HL-60/S4 treated with phorbol 12-myristate 13-acetate at 8.2 ng/mL for 4 days and 3 days (cell line): ENCODE measurements around the gene ATP10A.
"Not testable (repeated sequence)": the region's sequence is repeated elsewhere in the genome, so short reads cannot be mapped to it uniquely, and the experiment has no call there.

ENCODE experiments used
- in situ Hi-C: fragments of 300-500 bp; cut with MboI; formaldehyde crosslinking; loops from 2 replicates; pipeline ENCODE4 v1.15.0; 2022; ENCODE audit warnings: low sequenced_read_pairs

The ATP10A gene

DNA sequence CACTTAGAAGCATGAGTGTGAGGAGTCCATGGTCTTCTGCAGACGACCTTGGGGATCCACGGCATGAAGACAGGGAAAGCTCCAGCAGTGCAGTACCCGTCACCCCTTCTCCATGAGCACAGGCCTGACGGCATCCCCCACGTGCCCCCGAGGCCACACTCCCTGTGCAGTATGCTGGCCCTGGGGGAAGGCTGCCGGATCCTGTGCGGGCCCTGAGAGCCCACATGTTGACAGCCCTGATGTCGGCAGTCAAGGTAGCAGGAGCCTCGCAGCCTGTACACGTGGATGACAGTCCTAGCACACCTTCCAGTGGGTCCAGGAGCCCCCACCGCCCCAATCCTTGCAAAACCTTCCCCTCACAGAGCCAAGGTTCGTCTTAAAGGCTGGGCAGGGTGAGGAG, 195.3 kb downstream of the ATP10A start:
- in situ Hi-C loops = no loop called here

DNA sequence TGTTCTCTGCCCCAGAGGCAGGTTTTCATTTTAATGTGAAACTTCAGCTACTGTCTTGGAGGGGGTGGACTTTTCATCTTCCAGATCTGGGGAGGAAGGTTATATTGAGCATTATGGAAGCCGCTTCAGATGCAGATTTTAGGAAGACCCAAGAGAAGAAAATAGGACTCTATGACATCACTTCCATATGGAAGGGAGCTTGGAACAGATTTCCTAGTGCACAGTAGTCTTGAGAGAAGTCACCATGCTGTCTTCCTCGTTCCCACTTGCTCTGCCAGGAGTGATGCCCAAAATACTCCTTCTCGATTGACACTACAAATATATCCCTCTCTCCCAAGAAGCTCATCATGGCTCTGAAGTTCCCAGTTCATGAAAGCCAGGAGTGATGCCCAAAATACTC, 197.2 kb downstream of the ATP10A start:
- in situ Hi-C loops = no loop called here

DNA sequence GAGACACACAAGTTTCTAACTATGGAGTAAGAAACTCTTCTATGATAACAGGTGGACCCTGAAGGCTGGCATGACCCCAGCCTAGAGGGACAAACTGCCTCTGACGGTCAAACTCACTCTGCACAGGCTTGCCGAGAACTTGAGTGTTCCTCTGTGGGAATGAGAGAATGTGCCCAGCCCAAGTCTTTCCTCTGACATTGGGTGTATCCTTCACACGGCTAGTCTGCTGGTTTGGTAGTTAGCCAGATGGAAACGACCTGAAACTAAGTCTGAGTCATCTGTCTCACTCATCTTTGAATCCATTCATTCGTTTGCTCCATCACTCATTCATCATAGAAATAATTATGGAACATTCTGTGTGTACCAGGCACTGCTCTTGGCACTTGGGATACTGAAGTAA, 198.4 kb downstream of the ATP10A start:
- in situ Hi-C loops = no loop called here

DNA sequence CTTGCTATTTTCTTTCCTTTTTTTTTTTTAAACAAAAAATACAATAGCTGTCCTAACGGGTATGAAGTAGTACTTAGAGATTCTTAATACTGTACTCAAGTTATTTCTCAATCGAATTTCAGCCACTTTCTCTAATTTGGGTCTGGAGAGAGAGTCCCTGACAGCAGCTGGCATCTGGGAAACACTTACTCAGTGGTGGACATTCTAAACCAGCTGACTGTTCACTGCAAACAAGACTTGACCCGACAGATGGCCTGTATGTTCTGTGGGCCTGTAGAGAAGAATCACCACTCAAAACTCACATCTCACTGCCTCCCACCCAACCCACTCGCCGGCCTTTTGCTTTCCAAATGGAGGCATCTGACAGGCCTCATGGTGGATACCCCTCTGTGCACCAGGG, 199.6 kb downstream of the ATP10A start:
- in situ Hi-C loops = no loop called here

DNA sequence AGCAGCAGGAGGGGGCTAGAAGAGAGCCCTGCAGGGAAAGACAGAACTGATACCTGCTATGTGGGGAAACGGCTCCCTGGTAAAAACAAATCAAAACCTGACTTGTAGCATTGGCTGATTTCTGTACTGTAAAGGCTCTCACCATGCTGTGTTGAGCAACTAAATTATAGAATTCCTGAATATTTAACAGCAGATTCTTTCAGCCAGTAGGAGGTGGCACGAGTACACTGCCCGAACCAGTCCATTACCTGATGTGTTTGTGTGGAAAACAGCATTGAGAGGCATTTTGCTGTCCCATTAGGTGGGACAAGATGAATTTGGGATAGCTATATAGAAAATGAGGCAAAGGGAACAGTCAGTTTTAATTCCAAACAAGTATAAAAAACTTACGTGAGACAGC, 201.2 kb downstream of the ATP10A start:
- in situ Hi-C loops = no loop called here

DNA sequence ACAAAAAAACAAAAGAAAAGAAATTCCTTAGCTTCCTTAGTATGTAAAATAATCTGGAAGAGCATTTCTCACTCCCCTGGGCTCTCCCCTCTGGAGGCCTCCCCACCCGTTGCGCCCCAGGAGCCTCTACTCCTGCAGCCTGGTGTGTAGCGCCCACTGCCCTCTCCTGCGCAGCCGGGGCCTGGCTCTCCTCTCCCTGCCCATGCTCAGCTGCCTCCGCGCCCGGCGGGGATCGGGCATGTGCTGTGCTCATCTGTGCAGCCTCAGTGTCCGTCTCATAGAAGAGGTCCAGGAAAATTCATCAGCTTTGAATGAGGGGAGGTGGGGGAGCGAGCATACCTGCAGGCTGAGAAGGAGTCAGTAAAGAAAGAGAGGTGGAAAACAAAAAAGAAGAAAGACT, 203.9 kb downstream of the ATP10A start:
- in situ Hi-C loops = no loop called here

DNA sequence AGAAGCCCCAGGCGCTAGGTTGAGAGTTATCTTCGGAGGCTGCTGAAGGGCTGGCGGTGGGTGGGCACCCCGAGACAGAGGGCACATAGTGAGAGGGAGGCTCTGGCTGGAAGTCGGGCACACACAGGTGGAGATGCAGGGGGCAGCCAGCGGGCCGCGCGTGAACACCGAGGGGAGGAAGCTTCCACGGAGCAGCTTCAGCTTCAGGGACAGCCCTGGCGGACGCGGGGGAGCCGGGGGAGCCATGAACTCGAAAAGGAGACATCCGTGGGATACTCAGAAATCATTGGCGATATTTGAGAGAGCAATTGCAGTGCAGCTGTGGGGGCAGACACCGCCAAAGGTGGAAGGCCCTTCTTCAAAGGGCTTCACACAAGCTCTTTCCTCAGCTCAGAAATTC, 204.6 kb downstream of the ATP10A start:
- in situ Hi-C loops = no loop called here

DNA sequence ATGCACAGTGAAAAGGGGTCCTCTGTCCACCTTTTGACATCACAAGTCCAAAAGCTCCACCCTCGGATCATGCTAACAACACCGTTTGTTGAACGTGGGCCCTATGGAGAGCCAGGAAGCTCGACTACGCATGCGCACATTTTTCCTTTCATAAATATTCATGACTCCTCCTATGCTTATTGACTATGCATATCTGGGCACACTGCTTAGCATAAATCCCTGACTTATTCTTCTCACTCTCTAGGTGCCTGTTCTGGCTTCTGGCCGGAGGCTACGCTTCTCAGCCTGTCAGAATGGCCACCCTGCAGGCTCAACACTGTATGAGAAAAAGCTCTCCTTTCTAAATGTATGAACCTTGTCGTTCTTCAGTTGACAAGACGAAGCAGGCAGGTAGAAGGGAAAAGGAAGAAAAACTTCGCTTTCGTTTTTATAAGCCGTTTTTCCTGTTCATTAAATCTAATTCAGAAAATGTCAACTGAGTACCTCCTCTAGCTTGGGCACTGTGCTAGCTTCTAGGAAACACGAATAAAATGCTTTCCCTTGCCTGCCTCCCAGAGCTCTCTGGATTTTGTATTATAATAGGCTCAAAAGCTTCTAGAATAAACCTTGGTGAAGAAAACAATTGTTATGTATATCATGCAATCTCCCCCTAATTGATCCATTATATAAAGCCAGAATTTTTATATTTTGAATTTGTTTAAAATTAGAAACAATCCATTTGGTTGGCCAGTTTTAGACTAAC, 207.7 kb downstream of the ATP10A start:
- in situ Hi-C loops = no loop called here

DNA sequence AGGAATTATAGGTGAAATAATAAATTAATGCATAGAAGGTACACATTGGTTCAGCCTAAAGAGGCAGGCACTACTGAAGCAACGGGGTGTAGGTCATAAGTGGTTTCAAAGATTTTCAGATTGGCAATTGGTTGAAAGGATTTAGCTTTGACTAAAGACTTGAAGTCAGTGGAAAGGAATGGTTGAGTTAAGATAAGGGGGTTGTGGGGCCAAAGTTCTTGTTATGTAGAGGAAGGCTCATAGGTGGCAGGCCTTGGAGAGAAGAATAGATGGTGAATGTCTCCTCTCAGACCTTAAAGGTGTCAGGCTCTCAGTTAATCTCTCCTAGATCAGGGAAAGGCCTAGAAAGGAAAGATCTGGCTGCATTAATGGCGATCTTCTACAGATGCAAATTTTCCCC, 209.8 kb downstream of the ATP10A start:
- in situ Hi-C loops = no loop called here

DNA sequence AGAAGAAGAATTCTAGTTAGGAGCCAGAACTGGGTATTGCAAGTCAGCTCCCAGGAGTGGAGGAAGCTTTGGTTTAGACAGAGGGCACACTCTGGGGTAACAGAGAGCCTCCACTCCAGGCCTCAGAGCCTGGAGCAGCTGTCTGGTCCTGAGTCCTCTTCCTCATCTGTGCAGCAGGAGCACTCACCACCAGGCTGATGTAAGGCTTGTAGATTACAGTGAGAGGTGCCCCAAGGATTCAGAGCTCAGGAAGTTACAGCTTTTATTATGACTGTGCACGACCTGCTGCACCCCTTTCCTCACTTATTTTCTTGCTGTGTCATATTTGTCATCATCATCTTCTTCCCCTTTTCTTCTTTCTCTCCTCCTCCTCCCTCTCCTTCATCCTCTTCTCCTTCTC, 210.4 kb downstream of the ATP10A start:
- in situ Hi-C loops = no loop called here

DNA sequence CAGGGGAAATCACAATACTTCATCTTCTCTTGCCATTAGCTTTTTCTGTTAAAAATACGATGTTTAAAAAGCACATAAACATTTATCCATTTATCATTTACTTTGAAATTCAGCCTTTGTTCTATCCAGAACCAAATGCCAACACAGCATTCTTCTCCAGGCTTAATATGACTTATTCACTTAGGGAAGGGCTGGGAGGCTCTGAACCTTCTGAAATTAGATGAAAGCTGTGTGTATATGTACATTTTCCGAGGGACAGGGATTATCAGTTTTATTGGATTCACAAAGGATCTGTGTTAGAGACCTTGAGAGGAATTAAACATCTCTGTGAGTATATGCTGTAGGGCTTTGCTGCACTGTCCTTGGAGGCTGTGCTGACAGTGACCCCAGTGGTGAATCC, 213.7 kb downstream of the ATP10A start:
- in situ Hi-C loops = no loop called here

DNA sequence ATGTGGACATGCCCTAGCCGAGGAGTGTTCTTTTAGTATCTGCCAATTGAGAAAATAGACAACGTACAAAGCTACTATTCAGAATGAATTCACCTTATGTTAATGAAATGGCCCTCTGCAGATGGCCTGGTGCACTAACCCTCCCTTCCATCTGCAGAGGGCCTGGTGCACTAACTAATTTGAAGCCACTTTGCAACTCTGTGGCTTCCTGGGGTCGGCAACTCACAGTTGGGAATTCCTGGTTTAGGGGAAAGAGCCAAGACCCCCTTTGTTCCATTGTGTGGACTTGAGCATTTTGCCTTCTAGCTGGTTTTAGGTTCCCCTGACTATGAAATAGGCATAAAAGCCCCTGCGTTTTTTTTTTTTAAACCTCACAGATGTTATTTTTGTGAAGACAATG, 220.0 kb downstream of the ATP10A start:
- in situ Hi-C loops = no loop called here

DNA sequence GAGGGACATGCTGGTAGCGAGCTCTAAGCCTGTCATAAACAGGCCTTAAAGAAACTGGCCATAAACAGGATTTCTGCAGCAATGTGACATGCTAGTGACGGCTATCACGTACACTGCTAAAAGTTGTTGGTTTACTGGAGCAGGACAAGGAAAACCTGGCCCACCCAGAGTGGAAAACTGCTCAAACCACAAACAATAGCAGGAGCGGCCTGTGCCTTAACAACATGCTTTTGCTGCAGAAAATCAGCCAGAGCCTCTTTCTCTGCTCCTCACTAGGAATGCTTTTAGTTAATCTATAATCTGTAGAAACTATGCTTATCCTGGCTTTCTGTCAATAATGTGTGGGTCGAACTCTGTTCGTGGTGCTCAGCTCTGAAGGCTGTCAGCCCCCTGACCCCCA, 221.4 kb downstream of the ATP10A start:
- in situ Hi-C loops = no loop called here

DNA sequence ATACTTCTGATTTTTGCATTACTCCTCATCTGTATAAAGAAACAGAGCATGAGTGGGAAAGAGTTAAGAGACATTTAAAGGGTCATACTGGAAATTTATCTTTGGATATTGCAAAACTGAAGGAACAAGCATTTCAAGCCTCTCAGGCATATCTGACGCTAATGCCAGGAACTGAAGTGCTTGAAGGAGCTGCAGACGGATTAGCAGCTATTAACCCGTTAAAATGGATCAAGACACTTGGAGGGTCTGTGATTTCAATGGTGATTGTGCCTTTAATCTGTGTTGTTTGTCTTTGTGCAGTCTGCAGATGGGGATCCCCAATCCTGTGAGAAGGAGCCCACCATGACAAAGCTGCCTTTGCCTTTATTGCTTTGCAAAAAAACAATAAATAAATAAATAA, 221.8 kb downstream of the ATP10A start:
- in situ Hi-C loops = no loop called here

DNA sequence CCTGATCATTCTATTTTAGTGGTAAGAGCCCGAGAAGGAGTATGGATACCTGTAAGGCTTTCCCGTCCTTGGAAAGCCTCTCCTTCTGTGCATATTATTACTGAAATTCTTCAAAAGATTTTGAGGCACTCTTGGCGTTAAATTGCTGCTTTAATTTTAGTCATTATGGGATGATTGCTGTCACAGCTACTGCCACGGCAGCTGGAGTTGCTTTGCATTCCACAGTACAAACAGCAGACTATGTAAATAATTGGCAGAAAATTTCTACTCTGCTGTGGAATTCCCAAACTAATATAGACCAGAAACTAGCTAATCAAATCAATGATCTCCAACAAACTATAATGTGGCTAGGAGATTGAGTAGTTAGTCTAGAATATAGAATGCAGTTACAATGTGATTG, 222.2 kb downstream of the ATP10A start:
- in situ Hi-C loops = not testable (repeated sequence)

DNA sequence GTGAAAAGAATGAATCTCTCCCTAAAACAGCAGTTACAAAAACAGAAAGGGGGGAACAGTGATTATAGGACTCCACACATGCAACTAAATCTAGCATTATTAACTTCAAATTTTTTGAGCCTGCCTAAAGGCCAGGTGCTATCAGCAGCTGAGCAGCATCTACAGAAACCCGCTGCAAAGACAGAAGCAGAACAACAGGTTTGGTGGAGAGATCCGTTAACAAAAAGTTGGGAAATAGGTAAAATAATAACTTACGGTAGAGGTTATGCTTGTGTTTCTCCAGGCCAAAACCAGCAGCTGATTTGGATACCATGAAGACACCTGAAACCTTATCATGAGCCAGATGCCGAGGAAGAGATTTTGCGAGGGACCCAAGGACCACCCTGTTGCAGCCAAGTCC, 222.7 kb downstream of the ATP10A start:
- in situ Hi-C loops = no loop called here

DNA sequence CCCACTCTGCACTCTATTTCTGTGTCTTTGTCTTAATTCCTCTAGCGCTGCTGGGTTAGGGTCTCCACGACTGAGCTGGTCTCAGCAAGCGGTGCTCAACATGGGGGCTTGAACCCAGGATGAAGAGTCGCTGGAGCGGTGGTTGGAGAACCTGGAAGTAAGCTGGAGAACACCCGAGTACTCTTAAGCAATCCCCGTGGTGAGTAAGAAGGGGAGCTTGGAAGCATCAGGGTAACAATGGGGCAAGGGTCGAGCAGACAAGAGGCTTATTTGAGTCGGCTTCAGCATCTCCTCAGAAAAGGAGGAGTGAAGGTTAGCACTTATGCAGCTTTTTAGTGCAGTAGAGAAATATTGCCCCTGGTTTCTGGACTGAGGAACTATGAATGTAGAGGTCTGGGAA, 226.6 kb downstream of the ATP10A start:
- in situ Hi-C loops = not testable (repeated sequence)

DNA sequence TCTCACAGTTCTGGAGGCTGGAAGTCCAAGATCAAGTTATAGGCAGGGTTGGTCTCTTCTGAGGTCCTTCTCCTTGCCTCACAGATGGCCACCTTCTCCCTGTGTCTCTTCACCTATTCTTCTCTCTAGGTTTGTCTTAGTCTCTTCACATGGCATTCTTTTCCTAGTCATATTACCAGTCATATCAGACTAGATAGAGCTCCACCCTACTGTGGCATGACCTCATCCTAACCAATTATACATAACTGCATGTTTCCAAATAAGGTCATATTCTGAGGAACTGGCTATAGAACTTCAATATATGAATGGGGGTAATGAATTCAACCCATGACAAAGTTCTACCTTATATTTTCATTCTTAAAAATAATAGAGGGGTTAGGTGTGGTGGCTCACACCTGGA, 227.9 kb downstream of the ATP10A start:
- in situ Hi-C loops = no loop called here

DNA sequence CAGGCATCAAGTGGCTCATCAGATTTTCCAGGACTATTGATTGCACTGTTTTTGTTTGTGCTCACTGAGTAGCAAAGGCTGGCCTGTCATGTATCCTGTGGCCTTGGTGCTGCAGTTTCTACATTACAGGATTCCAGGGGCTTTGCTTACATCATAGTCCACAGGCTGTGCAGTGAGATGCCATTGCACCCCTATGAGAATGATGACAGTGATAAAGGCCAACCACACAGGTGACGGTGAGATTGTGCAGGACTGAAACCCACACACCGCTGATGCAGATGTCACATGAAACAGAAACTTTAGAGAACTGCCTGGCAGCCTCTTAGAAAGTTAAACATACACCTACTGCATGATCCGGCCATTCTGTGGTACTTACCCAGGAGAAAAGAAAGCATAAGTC, 229.3 kb downstream of the ATP10A start:
- in situ Hi-C loops = no loop called here

DNA sequence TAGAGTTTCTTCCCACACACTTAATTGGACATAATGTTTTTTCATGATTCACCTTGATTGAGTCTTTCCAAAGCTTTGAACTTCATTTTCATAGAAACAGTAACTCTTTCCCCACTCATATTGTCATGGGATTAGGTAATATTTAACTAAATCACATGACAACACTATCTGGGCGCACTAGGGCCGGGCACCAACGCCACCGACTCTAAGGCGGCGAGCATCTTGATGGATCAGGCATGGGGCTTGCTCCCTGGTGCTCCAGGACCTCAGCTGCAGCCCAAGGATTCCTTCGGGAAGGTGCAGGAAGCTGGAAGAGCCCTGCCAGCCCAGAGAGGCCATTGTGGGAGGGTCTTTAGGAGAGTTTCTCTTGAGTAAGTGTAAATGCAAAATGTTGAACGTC, 231.2 kb downstream of the ATP10A start:
- in situ Hi-C loops = no loop called here
